ENCODE data around the gene QSOX1.

QSOX1 gene

DNA sequence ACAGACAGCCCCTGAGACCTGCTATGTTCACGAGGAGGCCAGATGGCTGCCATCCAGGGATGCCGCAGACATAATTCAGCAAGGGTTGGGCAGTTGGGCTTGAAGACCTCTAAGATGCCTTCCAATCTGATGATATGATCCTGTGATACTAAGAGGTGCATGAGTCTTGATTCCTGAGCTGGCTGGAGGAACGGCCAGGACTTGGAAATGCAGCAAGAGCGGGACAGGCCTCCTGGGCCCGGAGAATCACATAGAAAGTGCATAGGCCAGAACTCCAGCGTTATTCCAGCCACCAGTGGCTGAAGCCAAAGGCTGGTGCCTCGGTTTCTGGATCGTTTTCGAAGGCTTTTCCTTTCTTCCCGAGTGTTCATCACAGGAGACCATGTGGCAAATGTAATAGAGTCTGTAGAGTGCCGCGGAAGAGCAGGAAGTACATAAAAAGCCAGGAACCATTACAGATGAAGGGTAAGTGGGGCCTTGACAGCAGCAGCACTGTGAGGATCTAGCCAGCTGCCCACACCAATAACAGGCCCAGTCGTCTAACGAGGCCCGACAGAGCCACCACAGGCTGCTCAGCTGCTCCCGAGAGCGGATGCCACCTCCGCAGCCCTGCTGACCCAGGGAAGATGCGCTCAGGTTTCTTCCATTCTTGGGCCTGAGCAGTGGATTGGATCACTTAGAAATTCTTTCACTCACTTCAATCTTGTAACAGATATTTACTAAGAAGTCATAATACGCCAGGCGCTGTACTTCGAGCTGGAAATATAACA lies 61.4 kb downstream of the QSOX1 start:
- no peak for DNase-seq (ENCODE audit: low spot score)

DNA sequence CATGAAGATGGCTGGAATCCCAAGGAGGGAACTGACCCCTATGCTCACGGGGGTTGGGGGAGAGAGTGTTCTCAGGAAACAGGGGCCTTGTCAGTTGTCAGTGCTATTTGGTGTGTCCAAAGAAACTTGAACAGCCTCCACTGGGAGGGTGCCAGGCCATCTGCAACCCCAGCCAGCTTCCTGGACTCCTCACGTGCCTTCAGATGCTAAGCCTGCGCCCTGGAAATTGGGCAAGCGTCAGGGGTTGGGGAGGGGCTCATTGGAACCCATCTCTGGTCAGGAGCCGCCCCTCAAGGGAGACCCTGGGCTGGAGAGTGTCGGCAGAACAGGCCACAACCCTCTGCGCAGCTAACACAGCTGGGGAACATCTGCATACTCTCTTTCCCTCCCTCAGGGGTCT lies 62.3 kb downstream of the QSOX1 start:
- no peak for DNase-seq (ENCODE audit: low spot score)

GRCh38 chr1:180218806-180219765 lies 64.4 kb downstream of the QSOX1 start:
- DNase-seq (ENCODE audit: low spot score) = no peak

GRCh38 chr1:180219776-180220175 lies 65.1 kb downstream of the QSOX1 start:
- DNase-seq (ENCODE audit: low spot score) = no peak

GRCh38 chr1:180221462-180221861 lies 66.8 kb downstream of the QSOX1 start:
- DNase-seq (ENCODE audit: low spot score) = no peak

- DNase-seq (ENCODE audit: low spot score) = no peak
Measured at GRCh38 chr1:180224902-180225301, 70.2 kb downstream of the QSOX1 start.

DNA sequence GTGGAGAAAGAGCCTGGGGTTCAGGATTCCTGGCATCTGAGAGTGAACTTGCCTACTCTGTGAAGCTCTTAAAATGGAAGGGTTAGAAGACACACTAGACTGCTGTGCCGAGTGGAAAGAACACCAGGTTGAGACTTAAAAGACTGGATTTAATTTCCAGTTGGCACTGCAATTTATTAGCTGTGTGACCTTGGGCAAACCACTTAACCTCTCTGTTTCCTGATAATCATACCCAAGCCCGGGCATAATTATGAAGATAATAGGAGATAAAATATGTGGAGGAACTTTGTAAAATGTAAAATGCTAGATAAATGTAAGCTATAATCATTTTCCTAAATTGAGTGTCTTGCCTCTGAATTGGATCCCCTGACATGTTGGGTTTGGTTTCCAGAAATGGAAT lies 70.7 kb downstream of the QSOX1 start:
- DNase-seq (ENCODE audit: low spot score) = no peak

- no peak for DNase-seq (ENCODE audit: low spot score)
Measured at GRCh38 chr1:180227861-180228647, 73.4 kb downstream of the QSOX1 start.

GRCh38 chr1:180228648-180229482 lies 74.2 kb downstream of the QSOX1 start:
- peak; percentile 50 for DNase-seq (ENCODE audit: low spot score)

- DNase-seq (ENCODE audit: low spot score) = peak; percentile 82
Measured at GRCh38 chr1:180229483-180230415, 75.1 kb downstream of the QSOX1 start, which contains the start of gene LHX4. Gene LHX4, plus strand, starts transcription at chr1:180230264. Its CDS starts 266 bp downstream, at chr1:180230530.

DNA sequence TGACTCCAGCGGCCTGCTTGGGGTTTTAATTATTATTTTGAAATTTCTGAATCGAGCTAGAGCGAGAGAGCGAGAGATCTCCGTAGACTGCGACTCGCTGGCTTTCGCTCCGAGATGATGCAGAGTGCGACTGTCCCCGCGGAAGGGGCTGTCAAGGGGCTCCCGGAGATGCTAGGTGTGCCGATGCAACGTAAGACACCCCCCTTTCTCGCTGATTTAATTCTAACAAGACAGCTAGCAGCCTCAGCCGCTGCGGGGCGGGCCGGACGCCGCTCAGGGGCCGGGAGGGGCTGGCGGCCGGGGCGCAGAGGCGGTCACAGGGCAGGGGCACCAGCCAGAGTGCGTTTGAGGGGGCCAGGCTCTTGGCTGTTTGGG lies 75.7 kb downstream of the QSOX1 start:
- DNase-seq (ENCODE audit: low spot score) = peak; percentile 46

DNA sequence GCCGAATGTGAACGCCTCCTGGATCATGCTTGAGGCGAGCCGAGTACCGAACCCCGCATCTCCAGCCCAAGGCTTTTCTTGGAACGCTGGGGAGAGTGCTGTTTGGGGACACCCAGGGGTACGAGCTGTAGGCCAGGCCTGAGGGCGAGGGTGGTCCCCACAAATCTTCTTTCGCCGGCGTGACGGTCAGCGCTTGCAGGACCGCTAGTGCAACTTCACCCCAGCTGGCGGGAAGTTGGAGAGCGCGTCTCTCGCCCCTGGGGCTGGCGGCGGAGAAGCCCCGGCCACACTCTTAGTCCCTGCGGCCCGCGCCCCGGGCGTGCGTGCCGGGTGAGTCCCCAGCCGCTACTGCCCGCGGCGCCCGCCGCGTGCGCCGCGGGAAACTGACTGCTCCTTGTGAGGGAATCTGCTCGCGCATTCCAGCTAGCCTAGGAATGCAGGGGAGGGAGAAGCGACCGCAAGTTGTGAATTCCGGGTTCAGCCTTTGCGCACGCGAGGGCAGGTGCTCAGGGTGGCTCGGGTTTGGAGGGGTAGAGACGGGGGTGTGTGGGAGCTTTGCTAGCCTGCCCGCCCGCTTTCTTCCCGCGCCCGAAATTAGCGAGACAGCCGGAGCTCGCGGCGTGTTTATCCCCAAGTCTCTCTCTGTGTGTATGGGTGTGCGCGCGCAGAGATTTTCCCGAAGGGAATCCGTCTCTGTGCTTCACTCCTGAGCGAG lies 76.3 kb downstream of the QSOX1 start:
- DNase-seq (ENCODE audit: low spot score) = peak; percentile 24

DNA sequence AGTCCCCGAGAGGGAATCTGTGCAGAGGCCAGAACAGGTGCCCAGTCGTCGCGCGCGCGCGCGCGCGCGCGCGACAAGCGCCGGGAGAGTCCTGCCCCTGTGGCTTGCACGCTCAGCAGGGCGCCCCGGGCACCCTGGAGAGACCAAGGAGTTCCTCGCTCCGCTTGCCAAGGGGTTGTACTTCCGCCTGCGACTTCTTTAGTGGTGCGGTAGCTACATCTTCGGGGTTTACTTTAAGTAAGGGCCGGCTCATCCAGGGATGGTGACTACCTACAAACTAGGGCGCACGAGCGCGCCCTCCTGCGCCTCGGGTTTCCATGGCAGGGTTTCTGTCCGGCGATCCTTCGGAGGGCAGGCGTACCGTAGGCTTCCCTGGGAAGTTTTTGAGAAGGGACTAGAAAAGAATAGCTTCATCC lies 76.8 kb downstream of the QSOX1 start:
- peak; percentile 63 for DNase-seq (ENCODE audit: low spot score)

DNA sequence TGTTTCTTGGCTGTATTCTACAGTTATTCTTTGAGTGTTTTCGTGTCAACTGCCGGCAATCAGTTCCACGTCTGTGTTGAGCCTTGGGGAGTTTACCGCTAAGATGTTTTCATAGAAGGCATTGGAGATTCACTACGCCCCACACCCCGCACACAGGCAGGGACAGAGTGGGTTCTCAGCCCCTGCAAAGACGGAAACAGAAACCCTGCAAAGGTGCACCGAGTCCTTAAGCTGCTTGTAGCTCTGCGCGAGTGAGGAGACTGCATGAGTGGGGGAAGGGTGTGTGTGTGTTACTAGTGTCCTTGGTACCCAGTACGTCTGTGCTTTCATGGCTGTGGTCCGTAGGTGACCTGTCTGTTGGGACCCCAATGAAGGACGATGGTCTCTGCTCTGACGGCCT lies 77.3 kb downstream of the QSOX1 start:
- DNase-seq (ENCODE audit: low spot score) = no peak

DNA sequence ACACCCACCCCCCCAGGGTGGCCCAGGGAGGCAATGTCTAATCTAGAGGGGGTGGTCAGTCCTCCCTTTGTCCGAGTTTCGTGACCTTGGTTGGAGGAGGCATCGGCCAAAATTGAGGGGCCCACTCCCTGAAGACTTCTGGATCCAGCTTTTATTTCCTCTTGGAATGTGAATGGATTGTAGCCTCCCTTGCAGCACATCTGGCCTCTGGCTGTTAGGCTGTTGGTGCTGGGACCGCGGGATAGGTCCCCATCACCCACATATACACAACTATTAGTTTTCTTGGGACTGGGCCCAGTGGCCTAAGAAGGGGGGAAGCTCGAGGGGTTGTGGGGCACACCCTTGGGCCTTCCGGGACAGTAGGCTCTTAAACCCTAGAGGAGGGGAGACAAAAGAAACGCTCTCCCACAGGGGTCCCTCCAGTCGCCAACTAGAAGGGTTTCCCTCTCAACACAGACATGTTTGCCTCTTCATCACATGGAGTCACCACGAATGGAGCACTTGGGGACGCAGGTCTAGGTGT lies 77.9 kb downstream of the QSOX1 start:
- DNase-seq (ENCODE audit: low spot score) = no peak

- no peak for DNase-seq (ENCODE audit: low spot score)
Measured at GRCh38 chr1:180233191-180234011, 78.7 kb downstream of the QSOX1 start.

- no peak for DNase-seq (ENCODE audit: low spot score)
Measured at GRCh38 chr1:180234369-180235076, 79.9 kb downstream of the QSOX1 start.

DNA sequence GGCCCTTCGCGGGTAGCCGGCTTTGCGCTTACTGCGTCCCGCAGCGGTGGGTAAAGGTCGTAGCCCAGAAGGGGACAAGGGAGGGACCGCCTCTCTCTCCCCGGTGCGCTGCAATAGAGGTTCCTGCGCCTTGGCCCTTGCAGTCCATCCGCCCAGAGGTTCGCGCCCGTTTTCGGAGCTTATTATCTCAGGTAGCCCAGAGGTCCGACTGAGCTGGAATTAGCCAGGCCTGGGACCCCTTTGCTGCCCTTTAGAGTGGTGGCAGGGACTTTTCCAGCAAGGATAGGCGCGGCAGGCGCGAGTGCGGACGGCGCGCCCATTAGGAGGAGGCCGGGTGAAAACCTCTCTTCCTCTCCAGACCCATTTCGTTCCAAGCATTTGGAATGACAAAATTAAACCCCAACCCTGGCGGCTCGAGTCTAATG lies 80.4 kb downstream of the QSOX1 start:
- DNase-seq (ENCODE audit: low spot score) = no peak

All from germinal center (tissue), 1 donor.